OCI-LY1 (cell line): ENCODE measurements around the gene PCBP1.

ENCODE experiments used
- H2AFZ ChIP-seq: fragments of 200-600 bp; sonication (generic), shearing (Covaris generic); 2 replicates; pipeline ENCODE4 v1.6.0; 2014; ENCODE audit warnings: antibody characterized with exemption, mild to moderate bottlenecking, low read length
- H3F3A ChIP-seq: fragments of 200-600 bp; sonication (generic), shearing (Covaris generic); 2 replicates; pipeline ENCODE4 v1.6.0; 2014; ENCODE audit warnings: mild to moderate bottlenecking, antibody characterized with exemption, low read length, moderate library complexity; ENCODE audit not compliant: insufficient read depth
- H3K27ac ChIP-seq: fragments of 200-600 bp; sonication (generic); 2 replicates; pipeline ENCODE4 v1.5.1; 2014; ENCODE audit warnings: low read length, mixed run types, mild to moderate bottlenecking, low read depth; ENCODE audit not compliant: poor library complexity, severe bottlenecking
- H3K27me3 ChIP-seq: fragments of 200-600 bp; sonication (generic); 2 replicates; pipeline ENCODE4 v1.6.0; 2014; ENCODE audit warnings: antibody characterized with exemption, mild to moderate bottlenecking, low read length, moderate library complexity; ENCODE audit not compliant: insufficient read depth
- H3K36me3 ChIP-seq: fragments of 200-600 bp; sonication (generic); 2 replicates; pipeline ENCODE4 v1.6.1; 2014; ENCODE audit warnings: mild to moderate bottlenecking, antibody characterized with exemption, low read length, moderate library complexity, mixed read lengths; ENCODE audit not compliant: insufficient read depth
- H3K4me1 ChIP-seq: fragments of 200-600 bp; sonication (generic); 2 replicates; pipeline ENCODE4 v1.5.1; 2014; ENCODE audit warnings: mild to moderate bottlenecking, low read length, moderate library complexity; ENCODE audit not compliant: insufficient read depth, severe bottlenecking
- H3K4me2 ChIP-seq: fragments of 200-600 bp; sonication (generic), shearing (Covaris generic); 2 replicates; pipeline ENCODE4 v1.6.1; 2014; ENCODE audit warnings: low read length
- H3K4me3 ChIP-seq: fragments of 200-600 bp; sonication (generic); 2 replicates; pipeline ENCODE4 v1.5.1; 2014; ENCODE audit warnings: low read length, low read depth, mild to moderate bottlenecking, mixed read lengths; ENCODE audit not compliant: poor library complexity, severe bottlenecking
- H3K79me2 ChIP-seq: fragments of 200-600 bp; shearing (Covaris generic); 2 replicates; pipeline ENCODE4 v1.6.1; 2016; ENCODE audit warnings: mixed run types, low read length, mixed read lengths; ENCODE audit not compliant: insufficient read depth
- H3K9ac ChIP-seq: fragments of 200-600 bp; sonication (generic), shearing (Covaris generic); 2 replicates; pipeline ENCODE4 v1.6.1; 2014; ENCODE audit warnings: mild to moderate bottlenecking, low read length, mixed read lengths
- H3K9me2 ChIP-seq: fragments of 200-600 bp; sonication (generic), shearing (Covaris generic); 2 replicates; pipeline ENCODE4 v1.6.1; 2014; ENCODE audit warnings: low read depth, mild to moderate bottlenecking, low read length, mixed read lengths
- H3K9me3 ChIP-seq: fragments of 200-600 bp; shearing (Covaris generic); 2 replicates; pipeline ENCODE4 v1.6.1; 2014; ENCODE audit warnings: low read length, mixed read lengths
- H4K20me1 ChIP-seq: fragments of 200-600 bp; sonication (generic), shearing (Covaris generic); 2 replicates; pipeline ENCODE4 v1.6.0; 2016; ENCODE audit warnings: mild to moderate bottlenecking, low read length; ENCODE audit not compliant: insufficient read depth
- CTCF ChIP-seq: fragments of 200-600 bp; sonication (generic), shearing (Covaris generic); IDR thresholded peaks from 2 replicates; pipeline ENCODE4 v1.5.1; 2017; ENCODE audit warnings: mild to moderate bottlenecking, antibody characterized with exemption, low read length, moderate library complexity, mixed read lengths
- EZH2 ChIP-seq: fragments of 200-600 bp; sonication (generic), shearing (Covaris generic); IDR thresholded peaks from 2 replicates; pipeline ENCODE4 v1.8.0; 2017; ENCODE audit warnings: borderline replicate concordance, mixed run types, mild to moderate bottlenecking, antibody characterized with exemption, low read length, moderate library complexity, mixed read lengths

PCBP1 gene

GRCh38 chr2:70086838-70087701 is at the start of gene PCBP1:
Gene PCBP1, plus strand, starts transcription at chr2:70087477. Its CDS starts 267 bp downstream, at chr2:70087744.
- Histone ChIP-seq H3K9ac (peak within 1 kb of the TSS; percentile 100), H3K9me2 (no peaks in the 10 kb centered on the region), H3K36me3 (peaks cover 36% of the 10 kb centered on the region), H3K4me2 (peak within 1 kb of the TSS; percentile 94), H3K9me3 (no peaks in the 10 kb centered on the region), H3K79me2 (peaks cover 19% of the 10 kb centered on the region), H3K4me3 (peak within 1 kb of the TSS; percentile 98), H4K20me1 (no peaks in the 10 kb centered on the region), H3K4me1 (peaks cover 64% of the 10 kb centered on the region), H3F3A (peaks cover 14% of the 10 kb centered on the region; the same call in 1 of the 2 replicates), H3K27me3 (no peaks in the 10 kb centered on the region), H2AFZ (no peak within 1 kb of the TSS), H3K27ac (peak within 1 kb of the TSS; percentile 100)
- TF ChIP-seq CTCF (no peak), EZH2 (no peak)

- no peaks in the 10 kb centered on the region for H3K9me3 ChIP-seq
- H3K36me3 ChIP-seq: no peaks in the 10 kb centered on the region
- H3F3A ChIP-seq: no peaks in the 10 kb centered on the region
- H3K27me3 ChIP-seq: no peaks in the 10 kb centered on the region
- H3K79me2 ChIP-seq: no peaks in the 10 kb centered on the region
- no peak overlapping the region for H3K4me2 ChIP-seq
- H3K27ac ChIP-seq: no peak overlapping the region
- H4K20me1 ChIP-seq: no peaks in the 10 kb centered on the region
- H3K9me2 ChIP-seq: no peaks in the 10 kb centered on the region
- no peak for TF ChIP-seq EZH2
- TF ChIP-seq CTCF: no peak
- H3K4me3 ChIP-seq: no peak overlapping the region
- H3K4me1 ChIP-seq: no peaks in the 10 kb centered on the region
- no peak overlapping the region for H3K9ac ChIP-seq
- H2AFZ ChIP-seq: no peak overlapping the region
Measured at GRCh38 chr2:70039366-70039765, 47.9 kb upstream of the PCBP1 start.

- Histone ChIP-seq H3K79me2 (no peaks in the 10 kb centered on the region), H3K9me2 (no peaks in the 10 kb centered on the region), H3K4me2 (no peak overlapping the region), H3K4me1 (no peaks in the 10 kb centered on the region), H3K4me3 (no peak overlapping the region), H3K36me3 (no peaks in the 10 kb centered on the region; the same call in 1 of the 2 replicates), H3K9ac (no peak overlapping the region), H3K27ac (no peak overlapping the region), H4K20me1 (no peaks in the 10 kb centered on the region), H3K27me3 (no peaks in the 10 kb centered on the region), H3K9me3 (no peaks in the 10 kb centered on the region), H3F3A (no peaks in the 10 kb centered on the region), H2AFZ (no peak overlapping the region)
- TF ChIP-seq CTCF: no peak
- TF ChIP-seq EZH2: no peak
Measured at GRCh38 chr2:70041663-70042062, 45.6 kb upstream of the PCBP1 start.
